Keratinocyte (primary cell): ENCODE measurements around the gene MEOX1. TPM values are rescaled to one million over a fixed set of nuclear protein-coding genes. Genes with fewer than 3 reads are reported as not detected.

Experiments used
- DNase-seq: peaks from one replicate; pipeline ENCODE4 v3.0.0-alpha.2; 2011; ENCODE audit warnings: low read depth, missing footprints, low spot score
- FAIRE-seq: peaks from 2 replicates; lab custom pipeline; 2011; peaks lifted over from hg19 to GRCh38; lab: Jason Lieb, UNC
- H2AFZ ChIP-seq: 2 replicates; pipeline ENCODE4 v1.6.0; 2012; ENCODE audit warnings: low read length, control low read depth, inconsistent platforms; ENCODE audit not compliant: control insufficient read depth
- H3K27ac ChIP-seq: 2 replicates; pipeline ENCODE4 v1.5.1; 2011; ENCODE audit warnings: low read length; ENCODE audit not compliant: control insufficient read depth, insufficient read depth
- H3K27me3 ChIP-seq: 3 replicates; pipeline ENCODE4 v1.6.0; 2011; ENCODE audit warnings: low read length; ENCODE audit not compliant: control insufficient read depth, insufficient read depth; ENCODE audit errors: extremely low read depth
- H3K36me3 ChIP-seq, 2 experiments: 2 replicates in 1 of 2; 3 replicates in 1 of 2; pipeline ENCODE4 v1.5.1; 2011; ENCODE audit warnings: low read length in 2 of 2, mild to moderate bottlenecking in 1 of 2; ENCODE audit not compliant: control insufficient read depth in 2 of 2, insufficient read depth in 2 of 2; ENCODE audit errors: extremely low read depth in 1 of 2
- H3K4me1 ChIP-seq: 3 replicates; pipeline ENCODE4 v1.5.1; 2011; ENCODE audit warnings: low read length; ENCODE audit not compliant: control insufficient read depth, insufficient read depth; ENCODE audit errors: extremely low read depth
- H3K4me2 ChIP-seq: 3 replicates; pipeline ENCODE4 v1.6.0; 2011; ENCODE audit warnings: low read depth, low read length; ENCODE audit not compliant: control insufficient read depth, insufficient read depth; ENCODE audit errors: extremely low read depth
- H3K4me3 ChIP-seq, 3 experiments: fragments of 200-600 bp in 1 of 3; sonication (generic) in 1 of 3; 2 replicates in 2 of 3; 3 replicates in 1 of 3; pipeline ENCODE4 v1.5.1; 2011 to 2016; ENCODE audit warnings: low read length in 3 of 3, mild to moderate bottlenecking in 3 of 3, control low read depth in 2 of 3, inconsistent platforms in 1 of 3, low read depth in 1 of 3, mixed read lengths in 1 of 3, mixed run types in 1 of 3, moderate library complexity in 1 of 3; ENCODE audit not compliant: control insufficient read depth in 2 of 3, insufficient read depth in 2 of 3; ENCODE audit errors: extremely low read depth in 1 of 3
- H3K79me2 ChIP-seq: 2 replicates; pipeline ENCODE4 v1.6.0; 2012; ENCODE audit warnings: low read length; ENCODE audit not compliant: control insufficient read depth, insufficient read depth
- H3K9ac ChIP-seq: 3 replicates; pipeline ENCODE4 v1.6.0; 2011; ENCODE audit warnings: low read length; ENCODE audit not compliant: control insufficient read depth, insufficient read depth; ENCODE audit errors: extremely low read depth
- H3K9me1 ChIP-seq: 3 replicates; pipeline ENCODE4 v1.6.0; 2011; ENCODE audit warnings: low read length; ENCODE audit not compliant: control insufficient read depth, insufficient read depth; ENCODE audit errors: extremely low read depth
- H3K9me3 ChIP-seq: 2 replicates; pipeline ENCODE4 v1.5.1; 2012; ENCODE audit warnings: low read depth, low read length; ENCODE audit not compliant: control insufficient read depth
- H4K20me1 ChIP-seq: 3 replicates; pipeline ENCODE4 v1.6.0; 2011; ENCODE audit warnings: low read length; ENCODE audit not compliant: control insufficient read depth, insufficient read depth; ENCODE audit errors: extremely low read depth
- EZH2 ChIP-seq: IDR thresholded peaks from one replicate; pipeline ENCODE4 v1.6.1; 2012; ENCODE audit warnings: inconsistent platforms, mild to moderate bottlenecking, low read length, moderate library complexity
- dilution Hi-C: fragments of 300-500 bp; cut with MboI; formaldehyde crosslinking; loops from one replicate; pipeline ENCODE4 v1.7.0; 2020; ENCODE audit warnings: low sequenced_read_pairs; ENCODE audit not compliant: extremely low pct_ligation_motif_present
- polyA plus RNA-seq, 5 experiments: library from polyadenylated mRNA; depleted of rRNA in 3 of 5; stranded (reverse) in 3 of 5; stranded (forward) in 1 of 5; unstranded in 1 of 5; fragments of >200 nt; gene quantifications; 1 replicate in 1 of 5; 2 replicates in 3 of 5; 3 replicates in 1 of 5; pipeline versions ENCODE4 v1.2.1 to v1.2.3, GENCODE V29; 2011 to 2012; ENCODE audit warnings: missing spikeins in 2 of 5, low read depth in 1 of 5, low replicate concordance in 1 of 5
- TF ChIP-seq, protein P1 (sequence below), 3 experiments: IDR thresholded peaks in 1 of 3; conservative IDR thresholded peaks in 1 of 3; optimal IDR thresholded peaks in 1 of 3; 2 replicates in 2 of 3; 3 replicates in 1 of 3; pipeline versions ENCODE3 to v1.5.1; 2011; ENCODE audit warnings: low read length in 3 of 3, mild to moderate bottlenecking in 3 of 3, moderate library complexity in 2 of 3, control low read depth in 1 of 3, inconsistent platforms in 1 of 3; ENCODE audit not compliant: insufficient read depth in 2 of 3; ENCODE audit errors: extremely low read depth in 1 of 3

MEOX1 gene
- polyA plus RNA-seq, 1 donor (not counting 4 experiments of a cell fraction or from before 2014, with no cell fraction given), result 0.08 TPM

DNA sequence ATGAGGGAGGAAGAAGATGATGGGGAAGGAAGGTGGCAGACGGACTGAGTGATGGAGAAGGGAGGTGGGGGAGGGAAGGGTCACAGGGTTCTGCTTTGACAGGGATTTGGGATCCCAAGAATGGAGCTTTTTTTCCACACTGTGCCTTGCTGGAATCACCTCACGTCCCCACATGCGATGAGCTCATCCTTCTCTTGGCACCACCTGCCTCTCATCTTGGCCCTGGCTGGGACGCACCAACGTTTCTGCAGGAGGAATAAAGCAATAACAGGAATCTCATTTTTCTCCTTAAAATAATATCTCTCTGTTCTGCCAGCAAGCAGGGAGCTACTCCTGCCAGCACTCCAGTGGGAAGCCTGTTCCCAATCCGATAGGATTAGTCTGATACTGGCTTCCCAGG is 47.8 kb downstream of the MEOX1 start:
- DNase-seq (no peak), FAIRE-seq (peak; percentile 46)
- Histone ChIP-seq H3K27ac (no peak overlapping the region), H2AFZ (no peak overlapping the region), H3K4me3 (no peak overlapping the region), H4K20me1 (no peaks in the 10 kb centered on the region), H3K79me2 (no peaks in the 10 kb centered on the region), H3K9me3 (no peaks in the 10 kb centered on the region), H3K4me1 (peaks cover 32% of the 10 kb centered on the region), H3K9ac (no peak overlapping the region), H3K27me3 (no peaks in the 10 kb centered on the region), H3K9me1 (no peaks in the 10 kb centered on the region), H3K4me2 (no peak overlapping the region), H3K36me3 (no peaks in the 10 kb centered on the region)
- TF ChIP-seq, protein P1, sequence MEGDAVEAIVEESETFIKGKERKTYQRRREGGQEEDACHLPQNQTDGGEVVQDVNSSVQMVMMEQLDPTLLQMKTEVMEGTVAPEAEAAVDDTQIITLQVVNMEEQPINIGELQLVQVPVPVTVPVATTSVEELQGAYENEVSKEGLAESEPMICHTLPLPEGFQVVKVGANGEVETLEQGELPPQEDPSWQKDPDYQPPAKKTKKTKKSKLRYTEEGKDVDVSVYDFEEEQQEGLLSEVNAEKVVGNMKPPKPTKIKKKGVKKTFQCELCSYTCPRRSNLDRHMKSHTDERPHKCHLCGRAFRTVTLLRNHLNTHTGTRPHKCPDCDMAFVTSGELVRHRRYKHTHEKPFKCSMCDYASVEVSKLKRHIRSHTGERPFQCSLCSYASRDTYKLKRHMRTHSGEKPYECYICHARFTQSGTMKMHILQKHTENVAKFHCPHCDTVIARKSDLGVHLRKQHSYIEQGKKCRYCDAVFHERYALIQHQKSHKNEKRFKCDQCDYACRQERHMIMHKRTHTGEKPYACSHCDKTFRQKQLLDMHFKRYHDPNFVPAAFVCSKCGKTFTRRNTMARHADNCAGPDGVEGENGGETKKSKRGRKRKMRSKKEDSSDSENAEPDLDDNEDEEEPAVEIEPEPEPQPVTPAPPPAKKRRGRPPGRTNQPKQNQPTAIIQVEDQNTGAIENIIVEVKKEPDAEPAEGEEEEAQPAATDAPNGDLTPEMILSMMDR (optimal IDR thresholded peaks at IDR 0.05 in 1 of 3, IDR thresholded peaks at IDR 0.05 in 1 of 3, conservative IDR thresholded peaks at IDR 0.05 in 1 of 3; ENCODE audit: extremely low read depth in 1 of 3, insufficient read depth in 2 of 3, low read length in 3 of 3), result no peak
- no peak for TF ChIP-seq EZH2
- dilution Hi-C loops, result no loop called here

DNA sequence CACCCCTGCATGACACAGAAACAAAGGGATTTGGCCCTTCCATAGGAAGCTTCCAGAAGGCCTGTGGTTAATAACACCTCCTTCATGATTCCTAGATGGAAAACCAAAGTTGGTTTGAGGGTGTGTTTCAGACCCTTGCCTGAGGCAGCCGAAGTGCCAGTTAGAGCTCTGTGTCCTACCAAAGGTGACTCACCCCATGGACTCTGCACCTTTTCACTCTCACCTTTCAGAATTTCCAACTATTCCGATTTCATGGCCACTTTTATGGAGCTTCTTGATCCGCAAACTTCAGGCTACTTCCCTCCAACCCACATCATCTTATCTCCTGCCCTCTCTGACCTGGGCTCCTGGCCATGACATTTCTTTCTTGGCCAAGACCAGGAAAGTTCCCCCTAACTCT is 49.2 kb downstream of the MEOX1 start:
- Histone ChIP-seq H3K4me1 (peaks cover 32% of the 10 kb centered on the region), H3K27ac (no peak overlapping the region), H3K4me3 (no peak overlapping the region), H3K27me3 (no peaks in the 10 kb centered on the region), H2AFZ (no peak overlapping the region), H3K36me3 (no peaks in the 10 kb centered on the region), H3K9me1 (no peaks in the 10 kb centered on the region), H3K9ac (no peak overlapping the region), H3K79me2 (no peaks in the 10 kb centered on the region), H3K9me3 (no peaks in the 10 kb centered on the region), H3K4me2 (no peak overlapping the region), H4K20me1 (no peaks in the 10 kb centered on the region)
- DNase-seq (no peak), FAIRE-seq (no peak)
- dilution Hi-C loops, result no loop called here
- TF ChIP-seq, protein P1 (optimal IDR thresholded peaks at IDR 0.05 in 1 of 3, IDR thresholded peaks at IDR 0.05 in 1 of 3, conservative IDR thresholded peaks at IDR 0.05 in 1 of 3; ENCODE audit: extremely low read depth in 1 of 3, insufficient read depth in 2 of 3, low read length in 3 of 3), result no peak
- no peak for TF ChIP-seq EZH2
